ENCODE measurements around the gene SFXN5.

The SFXN5 gene

GRCh38 chr2:72940786-72941185 is 130.7 kb downstream of the SFXN5 start:
- no peak for DNase-seq (ENCODE audit: low spot score)

- DNase-seq (ENCODE audit: low spot score): no peak
Observed at GRCh38 chr2:72940361-72940760, 131.2 kb downstream of the SFXN5 start.

- DNase-seq (ENCODE audit: low spot score): no peak
Observed at GRCh38 chr2:72938455-72938854, 133.1 kb downstream of the SFXN5 start.

GRCh38 chr2:72937356-72937669 is 134.2 kb downstream of the SFXN5 start:
- DNase-seq (ENCODE audit: low spot score): no peak

- no peak for DNase-seq (ENCODE audit: low spot score)
Observed at GRCh38 chr2:72936660-72937355, 134.7 kb downstream of the SFXN5 start.

GRCh38 chr2:72935611-72935957 is 135.9 kb downstream of the SFXN5 start:
- no peak for DNase-seq (ENCODE audit: low spot score)

GRCh38 chr2:72934683-72935610 is 136.6 kb downstream of the SFXN5 start:
- DNase-seq (ENCODE audit: low spot score): no peak

GRCh38 chr2:72933646-72934151 is 137.8 kb downstream of the SFXN5 start:
- no peak for DNase-seq (ENCODE audit: low spot score)

GRCh38 chr2:72933207-72933606 is 138.3 kb downstream of the SFXN5 start:
- no peak for DNase-seq (ENCODE audit: low spot score)

GRCh38 chr2:72932805-72933204 is 138.7 kb downstream of the SFXN5 start:
- DNase-seq (ENCODE audit: low spot score): no peak

GRCh38 chr2:72932045-72932740 is 139.3 kb downstream of the SFXN5 start:
- DNase-seq (ENCODE audit: low spot score): no peak

- no peak for DNase-seq (ENCODE audit: low spot score)
Observed at GRCh38 chr2:72931280-72931910, 140.1 kb downstream of the SFXN5 start.

- no peak for DNase-seq (ENCODE audit: low spot score)
Observed at GRCh38 chr2:72929010-72929409, 142.5 kb downstream of the SFXN5 start.

- no peak for DNase-seq (ENCODE audit: low spot score)
Observed at GRCh38 chr2:72927619-72928550, 143.6 kb downstream of the SFXN5 start.

GRCh38 chr2:72926811-72927465 is 144.6 kb downstream of the SFXN5 start:
- DNase-seq (ENCODE audit: low spot score): no peak

- DNase-seq (ENCODE audit: low spot score): no peak
Observed at GRCh38 chr2:72926368-72926767, 145.1 kb downstream of the SFXN5 start.

GRCh38 chr2:72925328-72925943 is 146.1 kb downstream of the SFXN5 start:
- DNase-seq (ENCODE audit: low spot score): no peak

- DNase-seq (ENCODE audit: low spot score): no peak
Observed at GRCh38 chr2:72924353-72925240, 146.9 kb downstream of the SFXN5 start.

GRCh38 chr2:72923833-72924352 is 147.6 kb downstream of the SFXN5 start:
- DNase-seq (ENCODE audit: low spot score): no peak

All from hematopoietic multipotent progenitor cell treated with erythropoietin and hydrocortisone succinate and interleukin-3 and kit ligand, for 17 days (in vitro differentiated cells).